ENCODE data around the gene CEP57.

DNA sequence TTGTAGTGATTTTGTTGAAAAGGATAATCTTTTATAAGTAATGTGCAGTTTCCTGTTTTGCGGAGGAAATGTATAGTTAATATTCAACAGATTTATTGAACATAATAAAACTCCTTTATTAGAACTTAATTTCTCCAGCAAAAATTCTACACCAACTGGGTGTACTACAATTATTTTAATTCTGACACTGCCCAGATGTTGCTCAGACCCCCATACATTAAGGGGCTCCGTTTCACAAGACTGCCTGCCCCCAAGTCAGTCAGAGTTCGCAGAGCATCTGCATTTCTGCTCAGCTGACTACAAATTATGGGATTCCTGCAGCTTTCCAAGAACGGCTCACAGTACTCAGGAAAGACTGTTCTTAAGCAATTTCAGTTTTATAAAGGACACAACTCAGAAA lies 6.2 kb downstream of the CEP57 start:
- TF ChIP-seq, protein P1, sequence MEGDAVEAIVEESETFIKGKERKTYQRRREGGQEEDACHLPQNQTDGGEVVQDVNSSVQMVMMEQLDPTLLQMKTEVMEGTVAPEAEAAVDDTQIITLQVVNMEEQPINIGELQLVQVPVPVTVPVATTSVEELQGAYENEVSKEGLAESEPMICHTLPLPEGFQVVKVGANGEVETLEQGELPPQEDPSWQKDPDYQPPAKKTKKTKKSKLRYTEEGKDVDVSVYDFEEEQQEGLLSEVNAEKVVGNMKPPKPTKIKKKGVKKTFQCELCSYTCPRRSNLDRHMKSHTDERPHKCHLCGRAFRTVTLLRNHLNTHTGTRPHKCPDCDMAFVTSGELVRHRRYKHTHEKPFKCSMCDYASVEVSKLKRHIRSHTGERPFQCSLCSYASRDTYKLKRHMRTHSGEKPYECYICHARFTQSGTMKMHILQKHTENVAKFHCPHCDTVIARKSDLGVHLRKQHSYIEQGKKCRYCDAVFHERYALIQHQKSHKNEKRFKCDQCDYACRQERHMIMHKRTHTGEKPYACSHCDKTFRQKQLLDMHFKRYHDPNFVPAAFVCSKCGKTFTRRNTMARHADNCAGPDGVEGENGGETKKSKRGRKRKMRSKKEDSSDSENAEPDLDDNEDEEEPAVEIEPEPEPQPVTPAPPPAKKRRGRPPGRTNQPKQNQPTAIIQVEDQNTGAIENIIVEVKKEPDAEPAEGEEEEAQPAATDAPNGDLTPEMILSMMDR (IDR thresholded peaks at IDR 0.05): no peak
- TF ChIP-seq POLR2A (IDR thresholded peaks at IDR 0.05): no peak

Measured in right lobe of liver (tissue), 4 donors.